H1 (cell line): ENCODE results near the gene NCR2. TPM values are rescaled to one million over a fixed set of nuclear protein-coding genes. Genes with fewer than 3 reads are reported as not detected.

Experiments
- ASH2L ChIP-seq: fragments of 200-600, 300-600 bp; sonication (generic); IDR thresholded peaks from one replicate; pipeline ENCODE4 v1.7.1; 2017; ENCODE audit warnings: low read length
- BACH1 ChIP-seq: IDR thresholded peaks from 2 replicates; pipeline ENCODE4 v1.6.1; 2012; ENCODE audit warnings: low read length, improper control_type of control experiment
- CBX5 ChIP-seq: fragments of 300-800, 300-1000 bp; sonication (generic); IDR thresholded peaks from 2 replicates; pipeline ENCODE4 v1.7.1; 2016; ENCODE audit warnings: antibody characterized with exemption, low read length, low read depth
- CTBP2 ChIP-seq: IDR thresholded peaks from 2 replicates; pipeline ENCODE4 v1.7.0; 2011; ENCODE audit warnings: borderline replicate concordance, mild to moderate bottlenecking, moderate library complexity, mixed read lengths, low read length; ENCODE audit not compliant: insufficient read depth, insufficient read length
- EGR1 ChIP-seq: IDR thresholded peaks from 2 replicates; pipeline ENCODE4 v1.6.1; 2011; ENCODE audit warnings: low read depth, low read length, borderline replicate concordance
- JUND ChIP-seq: IDR thresholded peaks from 2 replicates; pipeline ENCODE4 v1.6.1; 2011; ENCODE audit warnings: mild to moderate bottlenecking, improper control_type of control experiment, low read length
- KDM1A ChIP-seq: fragments of 200-600, 300-600 bp; sonication (generic); IDR thresholded peaks from 2 replicates; pipeline ENCODE4 v1.7.1; 2016; ENCODE audit warnings: mild to moderate bottlenecking, low read length, borderline replicate concordance
- KDM4A ChIP-seq: IDR thresholded peaks from one replicate; pipeline ENCODE4 v1.7.1; 2012; ENCODE audit warnings: low read depth, mild to moderate bottlenecking, moderate library complexity, low read length, inconsistent platforms; ENCODE audit not compliant: severe bottlenecking
- MAFK ChIP-seq: IDR thresholded peaks from 2 replicates; pipeline ENCODE4 v1.6.1; 2012; ENCODE audit warnings: low read depth, mild to moderate bottlenecking, improper control_type of control experiment, low read length
- POLR2A ChIP-seq, 2 experiments: IDR thresholded peaks; 1 replicate in 1 of 2; 2 replicates in 1 of 2; pipeline ENCODE4 v1.6.1; 2011; ENCODE audit warnings: low read depth in 2 of 2, low read length in 2 of 2, mild to moderate bottlenecking in 2 of 2; ENCODE audit errors: control extremely low read depth in 1 of 2
- RBBP5 ChIP-seq: IDR thresholded peaks from 2 replicates; pipeline ENCODE4 v1.7.1; 2012; ENCODE audit warnings: low read depth, mild to moderate bottlenecking, inconsistent platforms, low read length, moderate library complexity, borderline replicate concordance
- SIN3A ChIP-seq, 2 experiments: IDR thresholded peaks in 1 of 2; conservative IDR thresholded peaks in 1 of 2; 2 replicates each; pipeline ENCODE4 v1.6.1; 2011 to 2012; ENCODE audit warnings: low read length in 2 of 2, improper control_type of control experiment in 1 of 2, low read depth in 1 of 2, mild to moderate bottlenecking in 1 of 2
- SP2 ChIP-seq: IDR thresholded peaks from 2 replicates; pipeline ENCODE4 v1.6.1; 2012; ENCODE audit warnings: mild to moderate bottlenecking, low read length, inconsistent platforms
- SRF ChIP-seq: IDR thresholded peaks from 2 replicates; pipeline ENCODE4 v1.6.1; 2011; ENCODE audit warnings: mild to moderate bottlenecking, low read depth, low read length, moderate library complexity
- SUZ12 ChIP-seq: fragments of 200-600 bp; sonication (generic); IDR thresholded peaks from 2 replicates; pipeline ENCODE4 v1.6.1; 2012; ENCODE audit warnings: mild to moderate bottlenecking, inconsistent platforms, low read length, moderate library complexity, mixed read lengths
- TAF7 ChIP-seq: optimal IDR thresholded peaks from 2 replicates; pipeline ENCODE3; 2011; ENCODE audit warnings: low read depth, mild to moderate bottlenecking, inconsistent platforms, low read length, moderate library complexity, borderline replicate concordance
- TCF12 ChIP-seq: IDR thresholded peaks from 2 replicates; pipeline ENCODE4 v1.6.1; 2011; ENCODE audit warnings: low read depth, mild to moderate bottlenecking, low read length
- polyA plus RNA-seq, 7 experiments: library from polyadenylated mRNA; depleted of rRNA in 3 of 7; stranded (reverse) in 5 of 7; unstranded in 2 of 7; fragments of >200 nt in 5 of 7; fragments of 200-250 nt in 2 of 7; gene quantifications; 1 replicate in 5 of 7; 2 replicates in 1 of 7; 4 replicates in 1 of 7; pipeline versions ENCODE4 v1.2.1 to v1.2.3, GENCODE V29; 2011 to 2013; ENCODE audit warnings: missing spikeins in 2 of 7, mixed read lengths in 2 of 7
- total RNA-seq: library from RNA; stranded (reverse); fragmentation: NEBNext Ultra II Directional; extraction: Animal tissue kit (Norgen Biotek cat#: 25700); gene quantifications from 2 replicates; pipeline ENCODE4 v1.2.1, GENCODE V29; 2021
- TF ChIP-seq, protein P1 (sequence below): IDR thresholded peaks from 2 replicates; pipeline ENCODE4 v1.6.1; 2012; ENCODE audit warnings: inconsistent platforms

Gene NCR2
- total and polyA plus RNA-seq, 2 of the 8 experiments (the other 6 are each of a cell fraction or from before 2014, with no cell fraction given), result not detected

DNA sequence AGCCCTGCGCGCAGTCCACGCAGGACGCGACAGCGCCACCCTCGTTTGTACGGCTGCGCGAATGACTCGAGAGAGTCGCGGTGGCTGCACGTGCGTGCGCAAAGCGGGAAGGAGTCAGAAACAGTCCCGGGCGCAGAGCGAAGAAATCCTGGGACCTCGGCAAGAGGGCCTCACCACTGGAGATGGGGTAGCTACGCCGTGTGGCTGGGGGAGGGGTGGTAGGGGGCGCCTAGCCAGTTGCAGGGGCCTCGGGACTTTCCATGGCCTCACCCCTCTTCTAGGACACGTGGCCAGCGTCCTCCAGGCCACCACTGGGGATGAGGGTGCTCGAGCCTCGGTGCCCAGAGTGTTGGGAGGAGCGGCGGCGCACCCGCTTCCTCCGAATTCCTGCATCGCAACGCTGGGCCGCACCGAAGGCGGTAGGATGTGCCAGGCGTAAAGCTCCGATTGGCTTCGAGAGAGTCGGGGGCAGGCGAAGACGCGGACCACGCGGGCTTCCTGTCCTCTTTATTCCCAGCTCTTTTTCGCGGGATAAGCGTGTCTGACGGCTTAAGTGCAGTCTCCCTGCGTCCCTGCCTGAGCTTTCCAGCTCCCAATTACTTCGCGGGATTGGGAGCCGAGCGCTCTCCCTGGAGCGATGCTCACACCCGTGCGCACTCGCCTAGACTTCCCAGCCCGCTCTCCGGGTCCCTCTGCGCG is 38.7 kb downstream of the NCR2 start (continued):
- TF ChIP-seq ASH2L, result no peak
- 0 out of 2 replicates have a peak, but pooled peaks have one; percentile 25 for TF ChIP-seq RBBP5
- peak; percentile 63 for TF ChIP-seq KDM4A
- TF ChIP-seq KDM1A, result no peak
- no peak for TF ChIP-seq JUND
- no peak for TF ChIP-seq TCF12
- TF ChIP-seq MAFK, result no peak
- no peak for TF ChIP-seq SP2
- TF ChIP-seq CBX5, result no peak
- TF ChIP-seq EGR1, result peak; percentile 19; the same call in 1 of the 2 replicates
- TF ChIP-seq BACH1, result no peak
- no peak for TF ChIP-seq TAF7
- peak; percentile 95 for TF ChIP-seq CTBP2
- TF ChIP-seq SIN3A (conservative IDR thresholded peaks at IDR 0.05 in 1 of 2, IDR thresholded peaks at IDR 0.05 in 1 of 2; ENCODE audit: low read depth in 1 of 2, low read length in 2 of 2), result no peak
- TF ChIP-seq SUZ12, result peak; percentile 96
- no peak for TF ChIP-seq POLR2A (IDR thresholded peaks at IDR 0.05; ENCODE audit: control extremely low read depth in 1 of 2, low read depth in 2 of 2, low read length in 2 of 2)
- TF ChIP-seq SRF, result no peak
- TF ChIP-seq, protein P1, sequence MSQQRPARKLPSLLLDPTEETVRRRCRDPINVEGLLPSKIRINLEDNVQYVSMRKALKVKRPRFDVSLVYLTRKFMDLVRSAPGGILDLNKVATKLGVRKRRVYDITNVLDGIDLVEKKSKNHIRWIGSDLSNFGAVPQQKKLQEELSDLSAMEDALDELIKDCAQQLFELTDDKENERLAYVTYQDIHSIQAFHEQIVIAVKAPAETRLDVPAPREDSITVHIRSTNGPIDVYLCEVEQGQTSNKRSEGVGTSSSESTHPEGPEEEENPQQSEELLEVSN, result peak; percentile 97
